GM10248 (cell line): ENCODE data around the gene IVD.
A peak's percentile ranks its signal among the peaks of the same experiment; 100 is the strongest.

ENCODE experiments used
- CTCF ChIA-PET: fragments of 300-600 bp; sonication (Branson Sonifier 250); formaldehyde crosslinking; extraction: SDS; loops from one replicate; lab custom pipeline; 2021; ENCODE audit warnings: antibody characterized with exemption; lab: Yijun Ruan, JAX
- POLR2A ChIA-PET: fragments of 350-650 bp; sonication (Branson Sonifier 250); formaldehyde crosslinking; extraction: SDS; loops from one replicate; lab custom pipeline; 2020; ENCODE audit warnings: antibody characterized with exemption; lab: Yijun Ruan, JAX
- DNase-seq: peaks from one replicate; pipeline ENCODE4 v3.0.0; 2012; ENCODE audit errors: extremely low spot score
- TF ChIP-seq, protein P1 (sequence below): IDR thresholded peaks from 2 replicates; pipeline ENCODE4 v1.5.1; 2012; ENCODE audit warnings: mild to moderate bottlenecking, low read depth; ENCODE audit errors: extremely low read depth, missing control alignments, control extremely low read depth

The IVD gene

GRCh38 chr15:40409366-40409765 is 3.8 kb downstream of the IVD start:
- ChIA-PET POLR2A (no interaction called here), CTCF (interaction anchor here (0.8 to 8.3 kb wide), 4 partner anchors 14 to 86 kb away, joined by 3 to 53 read pairs (median 24); partner anchors contain the start of gene INAFM2)
- TF ChIP-seq, protein P1, sequence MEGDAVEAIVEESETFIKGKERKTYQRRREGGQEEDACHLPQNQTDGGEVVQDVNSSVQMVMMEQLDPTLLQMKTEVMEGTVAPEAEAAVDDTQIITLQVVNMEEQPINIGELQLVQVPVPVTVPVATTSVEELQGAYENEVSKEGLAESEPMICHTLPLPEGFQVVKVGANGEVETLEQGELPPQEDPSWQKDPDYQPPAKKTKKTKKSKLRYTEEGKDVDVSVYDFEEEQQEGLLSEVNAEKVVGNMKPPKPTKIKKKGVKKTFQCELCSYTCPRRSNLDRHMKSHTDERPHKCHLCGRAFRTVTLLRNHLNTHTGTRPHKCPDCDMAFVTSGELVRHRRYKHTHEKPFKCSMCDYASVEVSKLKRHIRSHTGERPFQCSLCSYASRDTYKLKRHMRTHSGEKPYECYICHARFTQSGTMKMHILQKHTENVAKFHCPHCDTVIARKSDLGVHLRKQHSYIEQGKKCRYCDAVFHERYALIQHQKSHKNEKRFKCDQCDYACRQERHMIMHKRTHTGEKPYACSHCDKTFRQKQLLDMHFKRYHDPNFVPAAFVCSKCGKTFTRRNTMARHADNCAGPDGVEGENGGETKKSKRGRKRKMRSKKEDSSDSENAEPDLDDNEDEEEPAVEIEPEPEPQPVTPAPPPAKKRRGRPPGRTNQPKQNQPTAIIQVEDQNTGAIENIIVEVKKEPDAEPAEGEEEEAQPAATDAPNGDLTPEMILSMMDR = no peak
- peak; percentile 83 for DNase-seq

GRCh38 chr15:40410476-40410875 is 4.9 kb downstream of the IVD start:
- TF ChIP-seq, protein P1 = no peak
- CTCF ChIA-PET = interaction anchor here (1.0 to 8.3 kb wide), 8 partner anchors 12 to 134 kb away, joined by 3 to 53 read pairs (median 4); partner anchors contain the start of genes INAFM2 and KNSTRN
- POLR2A ChIA-PET = no interaction called here
- DNase-seq = no peak

GRCh38 chr15:40412095-40412759 is 6.6 kb downstream of the IVD start:
- TF ChIP-seq, protein P1 = no peak
- POLR2A ChIA-PET = no interaction called here
- CTCF ChIA-PET = interaction anchor here (0.9 to 13.9 kb wide), 9 partner anchors 10 to 145 kb away, joined by 3 to 179 read pairs (median 3); partner anchors contain the start of gene CCDC9B
- DNase-seq = no peak

DNA sequence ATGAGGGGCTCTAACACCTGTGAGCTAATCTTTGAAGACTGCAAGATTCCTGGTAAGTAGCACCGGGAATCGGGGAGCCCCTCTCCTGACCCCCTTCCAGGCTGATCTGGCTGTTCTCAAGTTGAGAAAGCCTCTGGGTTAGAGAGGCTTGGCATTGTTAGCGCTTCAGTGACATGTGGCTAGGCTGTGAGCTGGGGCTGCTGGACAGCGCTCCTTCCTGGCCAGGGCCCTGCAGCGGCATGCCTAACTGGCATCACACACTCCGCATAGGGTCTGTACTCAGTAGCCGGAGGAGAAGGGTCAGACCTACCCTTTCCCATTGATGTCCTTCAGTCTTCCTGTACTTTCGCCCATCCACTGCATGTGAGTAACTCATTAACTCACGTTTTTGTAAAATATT is 7.4 kb downstream of the IVD start:
- CTCF ChIA-PET = interaction anchor here (0.9 to 13.9 kb wide), 9 partner anchors 9 to 146 kb away, joined by 3 to 179 read pairs (median 4); partner anchors contain the start of gene CCDC9B
- TF ChIP-seq, protein P1 = no peak
- no peak for DNase-seq
- POLR2A ChIA-PET = no interaction called here

GRCh38 chr15:40414816-40415215 is 9.2 kb downstream of the IVD start:
- no peak for DNase-seq
- TF ChIP-seq, protein P1 = no peak
- ChIA-PET CTCF (interaction anchor here (1.1 to 13.9 kb wide), 7 partner anchors 9 to 444 kb away, joined by 3 to 179 read pairs (median 5); partner anchors contain the start of gene IVD), POLR2A (no interaction called here)

GRCh38 chr15:40415226-40415625 is 9.6 kb downstream of the IVD start:
- TF ChIP-seq, protein P1 = no peak
- CTCF ChIA-PET = interaction anchor here (1.3 to 13.9 kb wide), 4 partner anchors 47 to 136 kb away, joined by 3 to 179 read pairs (median 10); no protein-coding TSS in a partner anchor
- DNase-seq = no peak
- POLR2A ChIA-PET = no interaction called here
